GM18526 (cell line): Measurements from ENCODE around the gene FAM110D.

Experiments used
- POLR2A ChIP-seq: IDR thresholded peaks from 3 replicates; pipeline ENCODE4 v1.6.1; 2011; ENCODE audit not compliant: insufficient read length; ENCODE audit errors: extremely low read depth

Gene FAM110D

GRCh38 chr1:26148887-26149286 lies 10.0 kb upstream of the FAM110D start:
- TF ChIP-seq POLR2A: no peak

- TF ChIP-seq POLR2A: no peak
Observed at GRCh38 chr1:26153966-26154532, 4.8 kb upstream of the FAM110D start.

GRCh38 chr1:26154750-26155149 lies 4.1 kb upstream of the FAM110D start:
- TF ChIP-seq POLR2A: no peak

- no peak for TF ChIP-seq POLR2A
Observed at GRCh38 chr1:26155370-26156284, 3.3 kb upstream of the FAM110D start.

- no peak for TF ChIP-seq POLR2A
Observed at GRCh38 chr1:26156285-26157038, 2.4 kb upstream of the FAM110D start.

- no peak for TF ChIP-seq POLR2A
Observed at GRCh38 chr1:26158271-26158907, 490 bp upstream of the FAM110D start.

GRCh38 chr1:26159743-26160039 lies 812 bp downstream of the FAM110D start:
- no peak for TF ChIP-seq POLR2A

GRCh38 chr1:26160527-26161414 lies 1.9 kb downstream of the FAM110D start:
- no peak for TF ChIP-seq POLR2A

GRCh38 chr1:26161415-26162219 lies 2.7 kb downstream of the FAM110D start:
- no peak for TF ChIP-seq POLR2A

GRCh38 chr1:26162220-26162709 lies 3.4 kb downstream of the FAM110D start:
- no peak for TF ChIP-seq POLR2A

- no peak for TF ChIP-seq POLR2A
Observed at GRCh38 chr1:26163684-26164035, 4.8 kb downstream of the FAM110D start.

GRCh38 chr1:26164036-26164860 lies 5.4 kb downstream of the FAM110D start:
- no peak for TF ChIP-seq POLR2A
